Smooth muscle cell (in vitro differentiated cells): ENCODE data around the gene SCNN1G. TPM values are rescaled to one million over a fixed set of nuclear protein-coding genes. Genes with fewer than 3 reads are reported as not detected.

ENCODE experiments used
- DNase-seq: peaks from one replicate; lab custom pipeline; 2025; ENCODE audit not compliant: unreplicated experiment; lab: John Stamatoyannopoulos, UW
- H2AFZ ChIP-seq: fragments of 200-600 bp; sonication (generic); 2 replicates; pipeline ENCODE4 v1.6.0; 2016; ENCODE audit warnings: antibody characterized with exemption, low read depth, mild to moderate bottlenecking
- H3F3A ChIP-seq: fragments of 200-600 bp; sonication (generic); 2 replicates; pipeline ENCODE4 v1.6.0; 2017; ENCODE audit warnings: antibody characterized with exemption, low read depth
- H3K27ac ChIP-seq: fragments of 200-600 bp; sonication (generic); 2 replicates; pipeline ENCODE4 v1.5.1; 2016; ENCODE audit warnings: low read depth, mild to moderate bottlenecking
- H3K27me3 ChIP-seq: fragments of 200-600 bp; sonication (generic); 2 replicates; pipeline ENCODE4 v1.6.1; 2016; ENCODE audit warnings: low read depth, mild to moderate bottlenecking
- H3K36me3 ChIP-seq: fragments of 200-600 bp; sonication (generic); 2 replicates; pipeline ENCODE4 v1.5.1; 2016; ENCODE audit warnings: low read depth
- H3K4me1 ChIP-seq: fragments of 200-600 bp; sonication (generic); 2 replicates; pipeline ENCODE4 v1.5.1; 2016; ENCODE audit warnings: low read depth
- H3K4me2 ChIP-seq: fragments of 200-600 bp; sonication (generic); 2 replicates; pipeline ENCODE4 v1.6.0; 2016; ENCODE audit warnings: mild to moderate bottlenecking
- H3K4me3 ChIP-seq: fragments of 200-600 bp; sonication (generic); 2 replicates; pipeline ENCODE4 v1.5.1; 2016; ENCODE audit warnings: mild to moderate bottlenecking
- H3K79me2 ChIP-seq: fragments of 200-600 bp; sonication (generic); 2 replicates; pipeline ENCODE4 v1.6.0; 2016; ENCODE audit warnings: low read depth, mild to moderate bottlenecking
- H3K9ac ChIP-seq: fragments of 200-600 bp; sonication (generic); 2 replicates; pipeline ENCODE4 v1.6.0; 2016; ENCODE audit warnings: low read depth
- H3K9me3 ChIP-seq: fragments of 200-600 bp; sonication (generic); replicated peaks from 2 replicates; pipeline ENCODE4 v1.5.1; 2016; ENCODE audit warnings: low read depth
- H4K20me1 ChIP-seq: fragments of 200-600 bp; sonication (generic); 2 replicates; pipeline ENCODE4 v1.6.0; 2016; ENCODE audit warnings: low read depth
- CTCF ChIP-seq: fragments of 200-600 bp; sonication (generic); IDR thresholded peaks from 2 replicates; pipeline ENCODE4 v1.5.1; 2017; ENCODE audit warnings: borderline replicate concordance, mild to moderate bottlenecking, antibody characterized with exemption; ENCODE audit not compliant: insufficient read depth, poor library complexity, severe bottlenecking
- WGBS: methylation state at CpG from one replicate; pipeline ENCODE4 v1.1.7; 2016; ENCODE audit warnings: low lambda C conversion rate; 5-methylcytosine and 5-hydroxymethylcytosine counted together
- polyA plus RNA-seq: library from polyadenylated mRNA; unstranded; fragments of >200 nt; fragmentation: Nextera tagmentation; extraction: Ambion mirVana; gene quantifications from 2 replicates; pipeline ENCODE4 v1.2.1, GENCODE V29; 2016
- total RNA-seq: library from RNA; depleted of rRNA; stranded (reverse); fragments of >200 nt; gene quantifications from 2 replicates; pipeline ENCODE4 v1.2.3, GENCODE V29; 2014

SCNN1G gene
- total and polyA plus RNA-seq, 2 experiments from 2014 or later, result not detected

GRCh38 chr16:23172583-23172982, 10.0 kb upstream of the SCNN1G start:
- DNase-seq, result no peak
- Histone ChIP-seq H3K79me2 (no peaks in the 10 kb centered on the region), H3K36me3 (no peaks in the 10 kb centered on the region), H3K27me3 (peaks cover 13% of the 10 kb centered on the region), H3K9ac (no peak overlapping the region), H3K4me3 (no peak overlapping the region), H3K9me3 (no peaks in the 10 kb centered on the region), H3K4me1 (no peaks in the 10 kb centered on the region), H2AFZ (no peak overlapping the region), H4K20me1 (no peaks in the 10 kb centered on the region), H3K4me2 (no peak overlapping the region), H3K27ac (no peak overlapping the region), H3F3A (no peaks in the 10 kb centered on the region)
- WGBS, result 69% methylated on average over 7 of the region's 7 CpGs
- TF ChIP-seq CTCF, result no peak

DNA sequence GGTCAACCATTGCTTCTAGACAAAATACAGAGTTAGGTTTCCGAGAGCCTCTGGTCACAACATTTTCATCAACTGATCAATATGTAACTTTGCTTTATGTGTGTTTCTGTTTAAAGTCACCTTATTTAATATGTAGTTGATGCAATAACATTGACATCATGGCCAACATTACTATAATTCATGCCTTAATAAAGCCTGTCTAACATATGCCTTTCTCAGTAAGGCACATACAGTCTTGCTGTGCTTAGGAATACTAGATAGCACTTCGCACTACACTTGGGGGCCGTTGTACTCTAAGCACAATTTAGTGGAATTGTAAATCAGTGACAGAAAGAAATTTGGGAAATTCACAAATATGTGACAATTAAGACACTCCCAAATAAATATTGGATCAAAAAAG, 9.6 kb upstream of the SCNN1G start:
- Histone ChIP-seq H3K27me3 (peaks cover 13% of the 10 kb centered on the region), H2AFZ (no peak overlapping the region), H3K9me3 (no peaks in the 10 kb centered on the region), H3K4me2 (no peak overlapping the region), H3K9ac (no peak overlapping the region), H3K4me3 (no peak overlapping the region), H3K4me1 (no peaks in the 10 kb centered on the region), H3K27ac (no peak overlapping the region), H4K20me1 (no peaks in the 10 kb centered on the region), H3F3A (no peaks in the 10 kb centered on the region), H3K79me2 (no peaks in the 10 kb centered on the region), H3K36me3 (no peaks in the 10 kb centered on the region)
- no peak for DNase-seq
- no peak for TF ChIP-seq CTCF
- 93% methylated on average over 3 of the region's 3 CpGs for WGBS

GRCh38 chr16:23174622-23175021, 7.9 kb upstream of the SCNN1G start:
- no peaks in the 10 kb centered on the region for H3K36me3 ChIP-seq
- 66% methylated on average over 2 of the region's 2 CpGs for WGBS
- no peak for TF ChIP-seq CTCF
- no peaks in the 10 kb centered on the region for H3K9me3 ChIP-seq
- H3K4me3 ChIP-seq, result no peak overlapping the region
- H2AFZ ChIP-seq, result no peak overlapping the region
- no peaks in the 10 kb centered on the region for H3F3A ChIP-seq
- H3K27ac ChIP-seq, result no peak overlapping the region
- no peak for DNase-seq
- no peak overlapping the region for H3K4me2 ChIP-seq
- no peaks in the 10 kb centered on the region for H3K79me2 ChIP-seq
- H3K27me3 ChIP-seq, result peaks cover 8% of the 10 kb centered on the region
- no peaks in the 10 kb centered on the region for H4K20me1 ChIP-seq
- no peaks in the 10 kb centered on the region for H3K4me1 ChIP-seq
- H3K9ac ChIP-seq, result no peak overlapping the region

- Histone ChIP-seq H3K4me3 (no peak overlapping the region), H3K9ac (no peak overlapping the region), H3K4me2 (no peak overlapping the region), H3K79me2 (no peaks in the 10 kb centered on the region), H3K4me1 (no peaks in the 10 kb centered on the region), H3K27ac (no peak overlapping the region), H3K36me3 (no peaks in the 10 kb centered on the region), H2AFZ (no peak overlapping the region), H3K27me3 (peaks cover 5% of the 10 kb centered on the region), H4K20me1 (no peaks in the 10 kb centered on the region), H3K9me3 (no peaks in the 10 kb centered on the region), H3F3A (no peaks in the 10 kb centered on the region)
- TF ChIP-seq CTCF, result no peak
- DNase-seq, result no peak
These were observed 6.9 kb upstream of the SCNN1G start for GRCh38 chr16:23175651-23176050.
